GM12865 (cell line): ENCODE data around the gene RPL36AL.
"Not testable (repeated sequence)": the region's sequence is repeated elsewhere in the genome, so short reads cannot be mapped to it uniquely, and the experiment has no call there.

Experiments used
- DNase-seq: peaks from one replicate; pipeline ENCODE4 v3.0.0; 2010; ENCODE audit warnings: low read depth
- H3K4me3 ChIP-seq: 2 replicates; pipeline ENCODE4 v1.5.1; 2011; ENCODE audit warnings: mild to moderate bottlenecking, low read depth, low read length, control low read depth
- CTCF ChIP-seq: IDR thresholded peaks from 2 replicates; pipeline ENCODE4 v1.5.1; 2011; ENCODE audit warnings: low read length, control low read depth, low read depth, inconsistent platforms; ENCODE audit not compliant: insufficient read depth; ENCODE audit errors: missing control alignments

Gene RPL36AL

GRCh38 chr14:49620182-49621113 is at the start of gene RPL36AL, which contains the start of gene MGAT2:
RPL36AL (minus strand) TSS chr14:49620626; CDS start chr14:49619104, 1,522 bp downstream.
MGAT2 (plus strand) TSS chr14:49620799; CDS start chr14:49621269, 470 bp downstream.
- H3K4me3 ChIP-seq = peak within 1 kb of the TSS; percentile 98
- DNase-seq = peak; percentile 99
- no peak for TF ChIP-seq CTCF

GRCh38 chr14:49659526-49660455 is 39.4 kb upstream of the RPL36AL start:
- no peak for TF ChIP-seq CTCF
- DNase-seq = no peak

GRCh38 chr14:49657500-49657899 is 37.1 kb upstream of the RPL36AL start:
- H3K4me3 ChIP-seq, DNase-seq: not testable (repeated sequence)

More at GRCh38 chr14:49659526-49660455, 39.4 kb upstream of the RPL36AL start:
- H3K4me3 ChIP-seq = no peak overlapping the region

- TF ChIP-seq CTCF = no peak
- H3K4me3 ChIP-seq = no peak overlapping the region
Measured at GRCh38 chr14:49654511-49654910, 34.1 kb upstream of the RPL36AL start.

GRCh38 chr14:49653508-49653907 is 33.1 kb upstream of the RPL36AL start:
- no peak for TF ChIP-seq CTCF
- no peak overlapping the region for H3K4me3 ChIP-seq
- DNase-seq = no peak

More at GRCh38 chr14:49654511-49654910, 34.1 kb upstream of the RPL36AL start:
- no peak for DNase-seq

GRCh38 chr14:49642163-49642562 is 21.7 kb upstream of the RPL36AL start:
- H3K4me3 ChIP-seq = no peak overlapping the region
- no peak for DNase-seq
- no peak for TF ChIP-seq CTCF
